MCF 10A (cell line): Measurements from ENCODE around the gene PGM1. TPM values are rescaled to one million over a fixed set of nuclear protein-coding genes. Genes with fewer than 3 reads are reported as not detected.

ENCODE experiments used
- BruUV-seq: library from RNA; stranded (reverse); fragments of 400-500 nt; replicated peaks from 2 replicates; lab custom pipeline; 2021; lab: Mats Ljungman, UMichigan
- CTCF ChIA-PET: fragments of 300-600 bp; sonication (Branson Sonifier 250); formaldehyde crosslinking; extraction: SDS; loops from one replicate; lab custom pipeline; 2021; ENCODE audit warnings: antibody characterized with exemption, inconsistent platforms; lab: Yijun Ruan, JAX
- POLR2A ChIA-PET: fragments of 300-600, 350-650 bp; sonication (Branson Sonifier 250); formaldehyde crosslinking; extraction: SDS; loops from one replicate; lab custom pipeline; 2020; ENCODE audit warnings: antibody characterized with exemption, inconsistent platforms; lab: Yijun Ruan, JAX
- DNase-seq: peaks from one replicate; pipeline ENCODE4 v3.0.0-alpha.2; 2018; ENCODE audit not compliant: unreplicated experiment
- H3K27ac Mint-ChIP-seq: one replicate; pipeline ENCODE4 v1.8.0; 2022; ENCODE audit warnings: mild to moderate bottlenecking, low read depth, mixed read lengths; ENCODE audit not compliant: unreplicated experiment
- H3K27me3 Mint-ChIP-seq: one replicate; pipeline ENCODE4 v1.8.0; 2022; ENCODE audit warnings: mixed read lengths; ENCODE audit not compliant: insufficient read depth, unreplicated experiment
- H3K36me3 Mint-ChIP-seq: one replicate; pipeline ENCODE4 v1.8.0; 2022; ENCODE audit warnings: mild to moderate bottlenecking, moderate library complexity, mixed read lengths; ENCODE audit not compliant: insufficient read depth, unreplicated experiment
- H3K4me1 Mint-ChIP-seq: one replicate; pipeline ENCODE4 v1.8.0; 2022; ENCODE audit warnings: mixed read lengths; ENCODE audit not compliant: insufficient read depth, unreplicated experiment
- H3K4me3 Mint-ChIP-seq: one replicate; pipeline ENCODE4 v1.8.0; 2022; ENCODE audit warnings: mild to moderate bottlenecking, moderate library complexity, mixed read lengths; ENCODE audit not compliant: unreplicated experiment
- H3K9me3 Mint-ChIP-seq: one replicate; pipeline ENCODE4 v1.8.0; 2022; ENCODE audit warnings: mixed read lengths; ENCODE audit not compliant: unreplicated experiment
- CTCF ChIP-seq: fragments of 200-600 bp; IDR thresholded peaks from one replicate; pipeline ENCODE4 v1.8.0; 2022; ENCODE audit warnings: antibody characterized with exemption, mild to moderate bottlenecking; ENCODE audit not compliant: unreplicated experiment
- intact Hi-C: fragments of 100-400 bp; cut with micrococcal nuclease; formaldehyde crosslinking; loops from 2 replicates; pipeline ENCODE4 v1.14.1; 2022
- total RNA-seq: library from RNA; stranded (reverse); gene quantifications from 2 replicates; pipeline ENCODE4 v1.2.3, GENCODE V29; 2022

The PGM1 gene
- total RNA-seq, 1 experiment from 2014 or later = 60.2 TPM

DNA sequence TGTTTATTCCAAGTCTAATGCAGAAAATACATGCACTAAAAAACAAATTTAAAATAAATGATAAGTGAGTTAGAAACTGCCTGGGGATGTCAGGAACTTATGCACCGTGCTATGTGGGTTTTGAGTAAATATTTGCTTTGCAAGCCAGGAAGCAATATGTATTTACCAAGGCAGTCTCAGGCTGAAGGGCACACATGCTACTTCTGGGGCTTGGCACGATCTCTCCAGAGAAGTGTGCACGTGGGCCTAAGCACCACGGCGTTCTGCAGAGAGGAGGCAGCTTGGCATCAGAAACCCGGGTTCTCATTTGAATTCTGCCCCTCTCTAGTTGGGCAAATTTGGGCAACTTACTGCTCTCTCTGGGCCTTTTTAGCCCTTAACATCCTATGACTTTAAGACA is 108.0 kb downstream of the PGM1 start:
- Mint-ChIP-seq H3K4me1 (peaks cover 6% of the 10 kb centered on the region), H3K9me3 (no peaks in the 10 kb centered on the region), H3K4me3 (no peak overlapping the region), H3K27ac (no peak overlapping the region), H3K36me3 (no peaks in the 10 kb centered on the region), H3K27me3 (no peaks in the 10 kb centered on the region)
- no peak for DNase-seq
- no peak for TF ChIP-seq CTCF
- ChIA-PET POLR2A (no interaction called here), CTCF (interaction anchor here (0.8 kb wide), 1 partner anchor 10 kb away, joined by 3 read pairs; no protein-coding TSS in a partner anchor)
- intact Hi-C loops = no loop called here
- BruUV-seq = no TSS peak

- intact Hi-C loops = no loop called here
- no peaks in the 10 kb centered on the region for H3K27me3 Mint-ChIP-seq
- no peaks in the 10 kb centered on the region for H3K36me3 Mint-ChIP-seq
- CTCF ChIA-PET = interaction anchor here (0.9 to 1.2 kb wide), 2 partner anchors 12 to 71 kb away, joined by 5 to 6 read pairs; no protein-coding TSS in a partner anchor
- H3K4me3 Mint-ChIP-seq = no peak overlapping the region
- POLR2A ChIA-PET = no interaction called here
- no peaks in the 10 kb centered on the region for H3K9me3 Mint-ChIP-seq
- peaks cover 6% of the 10 kb centered on the region for H3K4me1 Mint-ChIP-seq
- TF ChIP-seq CTCF = no peak
- no TSS peak for BruUV-seq
- H3K27ac Mint-ChIP-seq = no peak overlapping the region
- no peak for DNase-seq
These were observed 110.5 kb downstream of the PGM1 start for GRCh38 chr1:63703701-63704107.

DNA sequence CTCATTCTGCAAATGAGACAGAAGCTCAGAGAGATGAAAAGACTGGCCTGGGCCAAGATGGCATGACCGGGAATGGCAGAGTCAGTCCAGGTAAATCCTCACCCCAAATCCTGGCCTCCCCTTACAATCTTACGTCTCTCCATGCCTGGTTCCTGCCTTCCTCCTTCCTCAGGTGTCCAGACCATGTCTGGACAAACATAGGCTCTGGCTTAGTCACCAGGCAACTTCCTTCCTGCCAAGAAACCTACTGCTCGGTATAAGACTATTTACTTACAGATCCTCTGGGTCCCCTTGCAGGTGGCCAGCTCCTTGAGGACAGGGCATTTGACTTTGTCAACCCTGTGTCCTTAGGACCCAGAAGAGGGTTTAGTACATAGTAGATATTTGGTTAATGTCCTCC is 111.2 kb downstream of the PGM1 start:
- TF ChIP-seq CTCF = no peak
- H3K27ac Mint-ChIP-seq = peak overlapping the region; percentile 77
- no peaks in the 10 kb centered on the region for H3K36me3 Mint-ChIP-seq
- no peaks in the 10 kb centered on the region for H3K27me3 Mint-ChIP-seq
- CTCF ChIA-PET = interaction anchor here (0.6 to 1.2 kb wide), 4 partner anchors 13 to 718 kb away, joined by 4 to 6 read pairs (median 4); no protein-coding TSS in a partner anchor
- no peaks in the 10 kb centered on the region for H3K9me3 Mint-ChIP-seq
- peaks cover 6% of the 10 kb centered on the region for H3K4me1 Mint-ChIP-seq
- peak; percentile 57 for DNase-seq
- BruUV-seq = no TSS peak
- POLR2A ChIA-PET = interaction anchor here (0.7 kb wide), 1 partner anchor 1064 kb away, joined by 4 read pairs; no protein-coding TSS in a partner anchor
- intact Hi-C loops = no loop called here
- H3K4me3 Mint-ChIP-seq = no peak overlapping the region

DNA sequence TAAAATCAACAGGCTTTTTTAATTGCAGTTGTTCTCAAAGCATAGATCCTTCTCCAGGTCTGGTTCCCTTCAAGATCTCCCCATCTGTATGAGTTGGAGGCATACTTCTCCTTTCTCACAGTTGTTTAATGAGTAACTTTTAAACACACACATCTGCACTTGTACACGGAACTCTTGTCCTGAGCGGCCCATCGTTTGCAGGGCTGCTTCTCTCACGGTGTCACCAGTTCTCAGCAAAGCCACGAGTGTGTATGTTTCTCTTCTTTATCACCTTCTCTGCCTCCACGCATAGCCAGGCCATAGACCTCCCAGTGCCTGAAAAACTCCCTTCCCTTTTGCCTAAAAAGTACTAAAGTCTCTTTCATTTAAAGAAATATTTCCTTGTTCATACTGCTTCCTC is 111.9 kb downstream of the PGM1 start:
- no peaks in the 10 kb centered on the region for H3K9me3 Mint-ChIP-seq
- no peak for DNase-seq
- peaks cover 6% of the 10 kb centered on the region for H3K4me1 Mint-ChIP-seq
- no peaks in the 10 kb centered on the region for H3K36me3 Mint-ChIP-seq
- intact Hi-C loops = no loop called here
- ChIA-PET CTCF (interaction anchor here (0.7 to 1.0 kb wide), 2 partner anchors 31 to 45 kb away, joined by 3 to 4 read pairs; no protein-coding TSS in a partner anchor), POLR2A (interaction anchor here (0.6 kb wide), 1 partner anchor 38 kb away, joined by 3 read pairs; no protein-coding TSS in a partner anchor)
- BruUV-seq = no TSS peak
- no peak overlapping the region for H3K4me3 Mint-ChIP-seq
- no peaks in the 10 kb centered on the region for H3K27me3 Mint-ChIP-seq
- no peak overlapping the region for H3K27ac Mint-ChIP-seq
- no peak for TF ChIP-seq CTCF
